Testis (tissue), 3 donors: ENCODE data around the gene FKBP2. TPM values are rescaled to one million over a fixed set of nuclear protein-coding genes. Genes with fewer than 3 reads are reported as not detected.

Source experiments
- DNase-seq: peaks from one replicate; pipeline ENCODE4 v3.0.0-alpha.2; 2019
- H3K27ac ChIP-seq, 2 donors: fragments of 200-600 bp; sonication (generic); one replicate each; pipeline ENCODE4 v1.5.1; 2019
- H3K27me3 ChIP-seq: fragments of 200-600 bp; sonication (generic); one replicate; pipeline ENCODE4 v1.5.1; 2019
- H3K36me3 ChIP-seq: fragments of 200-600 bp; sonication (generic); one replicate; pipeline ENCODE4 v1.5.1; 2017; ENCODE audit warnings: low read depth; ENCODE audit errors: missing control alignments
- H3K4me1 ChIP-seq: fragments of 200-600 bp; sonication (generic); one replicate; pipeline ENCODE4 v1.5.1; 2019
- H3K4me3 ChIP-seq, 2 donors: fragments of 200-600 bp; sonication (generic); one replicate each; pipeline ENCODE4 v1.5.1; 2017 to 2019
- H3K9me3 ChIP-seq: fragments of 200-600 bp; sonication (generic); one replicate; pipeline ENCODE4 v1.5.1; 2017
- POLR2A ChIP-seq: fragments of 450-650 bp; IDR thresholded peaks from one replicate; pipeline ENCODE4 v1.6.1; 2017; ENCODE audit warnings: antibody characterized with exemption, mild to moderate bottlenecking, moderate library complexity
- WGBS, 2 donors: methylation state at CpG; one replicate each; pipeline ENCODE4 v1.1.5; 2018; 5-methylcytosine and 5-hydroxymethylcytosine counted together
- intact Hi-C: fragments of 100-400 bp; cut with DNase I; formaldehyde crosslinking; loops from one replicate; pipeline ENCODE4 v1.15.1; 2023; ENCODE audit warnings: low total_unique reads
- polyA plus RNA-seq: library from polyadenylated mRNA; stranded (reverse); fragments of 350-450 nt; fragmentation: Illumina TruSeq; extraction: RNeasy Lipid Tissue Mini Kit (QIAGEN cat#74804); gene quantifications from one replicate; pipeline ENCODE4 v1.2.3, GENCODE V29; 2014; ENCODE audit warnings: low read depth, low replicate concordance; ENCODE audit not compliant: insufficient read depth
- total RNA-seq, 2 donors: library from RNA; depleted of rRNA; stranded (reverse); fragments of >200 nt; gene quantifications; one replicate each; pipeline ENCODE4 v1.2.3, GENCODE V29; 2016
- TF ChIP-seq, protein P1 (sequence below), 3 experiments: fragments of 450-650 bp in 2 of 3; fragments of 200-600 bp in 1 of 3; sonication (generic) in 1 of 3; IDR thresholded peaks; one replicate each; pipeline ENCODE4 v1.5.1; 2016 to 2019; ENCODE audit warnings: antibody characterized with exemption in 3 of 3, mild to moderate bottlenecking in 2 of 3, moderate library complexity in 1 of 3

FKBP2 gene
- total and polyA plus RNA-seq, 3 donors from 2014 or later, result 151 to 159 (median 159) TPM

DNA sequence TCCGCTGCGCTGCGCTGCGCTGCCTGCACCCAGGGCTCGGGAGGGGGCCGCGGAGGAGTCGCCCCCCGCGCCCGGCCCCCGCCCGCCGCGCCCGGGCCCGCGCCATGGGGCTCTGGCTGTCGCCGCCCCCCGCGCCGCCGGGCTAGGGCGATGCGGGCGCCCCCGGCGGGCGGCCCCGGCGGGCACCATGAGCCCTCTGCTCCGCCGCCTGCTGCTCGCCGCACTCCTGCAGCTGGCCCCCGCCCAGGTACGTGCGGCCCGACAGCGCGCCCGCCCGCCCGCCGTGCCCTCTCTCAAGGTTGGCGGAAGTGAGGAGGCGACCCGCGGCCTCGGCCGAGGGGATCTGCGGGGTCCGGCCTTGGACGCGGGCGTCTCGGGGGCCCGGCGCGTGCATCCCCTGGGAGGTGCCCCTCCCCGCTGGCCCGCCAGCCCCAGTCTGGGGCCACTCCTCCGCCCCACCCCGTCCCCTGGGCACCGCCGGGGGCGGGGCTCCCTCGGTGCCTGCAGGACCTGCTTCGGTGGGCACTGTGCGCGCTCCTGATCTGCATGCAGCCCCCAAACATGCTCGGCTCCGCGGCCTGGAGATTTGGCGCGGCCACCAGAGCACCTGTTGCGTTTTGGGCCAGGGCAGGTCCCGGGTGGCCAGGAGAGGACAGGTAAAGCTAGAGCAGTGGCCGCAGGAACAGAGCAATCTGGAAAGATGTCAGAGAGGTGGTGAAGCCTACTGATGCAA lies 6.1 kb upstream of the FKBP2 start:
- peak; percentile 39 for DNase-seq

DNA sequence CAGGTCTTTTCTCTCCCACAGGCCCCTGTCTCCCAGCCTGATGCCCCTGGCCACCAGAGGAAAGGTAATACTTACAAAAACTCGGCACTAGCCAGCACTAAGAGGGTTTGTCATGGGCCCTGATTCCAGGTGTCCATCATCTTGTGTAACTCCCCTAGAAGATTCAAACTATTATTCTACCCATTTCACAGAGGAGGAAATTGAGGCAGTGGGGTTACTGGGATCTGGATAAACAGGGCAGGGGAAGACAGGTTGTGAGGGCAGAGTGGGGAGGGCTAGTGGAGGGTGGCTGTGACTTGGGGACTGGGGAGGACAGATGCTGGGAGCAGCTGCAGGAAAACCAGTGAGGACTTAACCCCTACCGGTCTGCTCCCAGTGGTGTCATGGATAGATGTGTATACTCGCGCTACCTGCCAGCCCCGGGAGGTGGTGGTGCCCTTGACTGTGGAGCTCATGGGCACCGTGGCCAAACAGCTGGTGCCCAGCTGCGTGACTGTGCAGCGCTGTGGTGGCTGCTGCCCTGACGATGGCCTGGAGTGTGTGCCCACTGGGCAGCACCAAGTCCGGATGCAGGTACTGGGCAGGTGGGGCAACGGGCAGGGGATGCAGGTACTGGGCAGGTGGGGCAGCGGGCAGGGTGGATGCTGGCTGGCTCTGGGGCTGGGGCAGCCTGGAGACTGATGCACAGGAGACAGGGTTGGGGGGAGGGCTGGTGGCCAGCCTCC lies 5.3 kb upstream of the FKBP2 start:
- 80 to 86% methylated on average over 8 to 12 of the region's 12 CpGs for WGBS, 2 donors
- DNase-seq, result no peak
- intact Hi-C loops, result no loop called here
- Histone ChIP-seq H3K4me3 (peak overlapping the region in 1 of 2 donors; percentile 73), H3K27ac (peak overlapping the region in 1 of 2 donors; percentile 89), H3K9me3 (no peaks in the 10 kb centered on the region), H3K36me3 (no peaks in the 10 kb centered on the region), H3K27me3 (no peaks in the 10 kb centered on the region), H3K4me1 (peaks cover 29% of the 10 kb centered on the region)
- TF ChIP-seq POLR2A, result no peak

More for the DNA sequence above, 6.1 kb upstream of the FKBP2 start:
- 1 to 5% methylated on average over 19 to 47 of the region's 80 CpGs for WGBS, 2 donors
- Histone ChIP-seq H3K9me3 (no peaks in the 10 kb centered on the region), H3K27me3 (no peaks in the 10 kb centered on the region), H3K4me3 (peak overlapping the region; percentile 61 to 73), H3K36me3 (no peaks in the 10 kb centered on the region), H3K27ac (peak overlapping the region; percentile 77 to 89), H3K4me1 (peaks cover 23% of the 10 kb centered on the region)
- intact Hi-C loops, result no loop called here
- TF ChIP-seq POLR2A, result no peak
- TF ChIP-seq, protein P1, sequence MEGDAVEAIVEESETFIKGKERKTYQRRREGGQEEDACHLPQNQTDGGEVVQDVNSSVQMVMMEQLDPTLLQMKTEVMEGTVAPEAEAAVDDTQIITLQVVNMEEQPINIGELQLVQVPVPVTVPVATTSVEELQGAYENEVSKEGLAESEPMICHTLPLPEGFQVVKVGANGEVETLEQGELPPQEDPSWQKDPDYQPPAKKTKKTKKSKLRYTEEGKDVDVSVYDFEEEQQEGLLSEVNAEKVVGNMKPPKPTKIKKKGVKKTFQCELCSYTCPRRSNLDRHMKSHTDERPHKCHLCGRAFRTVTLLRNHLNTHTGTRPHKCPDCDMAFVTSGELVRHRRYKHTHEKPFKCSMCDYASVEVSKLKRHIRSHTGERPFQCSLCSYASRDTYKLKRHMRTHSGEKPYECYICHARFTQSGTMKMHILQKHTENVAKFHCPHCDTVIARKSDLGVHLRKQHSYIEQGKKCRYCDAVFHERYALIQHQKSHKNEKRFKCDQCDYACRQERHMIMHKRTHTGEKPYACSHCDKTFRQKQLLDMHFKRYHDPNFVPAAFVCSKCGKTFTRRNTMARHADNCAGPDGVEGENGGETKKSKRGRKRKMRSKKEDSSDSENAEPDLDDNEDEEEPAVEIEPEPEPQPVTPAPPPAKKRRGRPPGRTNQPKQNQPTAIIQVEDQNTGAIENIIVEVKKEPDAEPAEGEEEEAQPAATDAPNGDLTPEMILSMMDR (IDR thresholded peaks at IDR 0.05), result no peak

DNA sequence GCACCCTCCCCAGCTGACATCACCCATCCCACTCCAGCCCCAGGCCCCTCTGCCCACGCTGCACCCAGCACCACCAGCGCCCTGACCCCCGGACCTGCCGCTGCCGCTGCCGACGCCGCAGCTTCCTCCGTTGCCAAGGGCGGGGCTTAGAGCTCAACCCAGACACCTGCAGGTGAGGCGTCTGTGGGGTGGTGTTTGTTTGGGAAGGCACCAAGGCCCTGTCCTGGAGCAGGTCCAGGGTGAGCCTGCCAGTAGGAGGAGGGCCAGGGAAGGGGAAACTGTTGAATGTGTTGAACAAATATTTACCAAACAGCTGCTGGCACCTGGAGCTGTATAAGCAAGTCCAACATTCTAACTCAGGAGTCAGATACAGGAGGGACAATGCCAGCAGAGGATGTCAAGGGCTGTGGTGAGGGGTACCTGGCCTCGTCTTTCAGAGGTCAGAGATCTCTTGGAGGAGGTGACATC lies 3.4 kb upstream of the FKBP2 start:
- DNase-seq, result no peak
- no peaks in the 10 kb centered on the region for H3K27me3 ChIP-seq
- H3K27ac ChIP-seq, result no peak overlapping the region
- intact Hi-C loops, result no loop called here
- H3K36me3 ChIP-seq, result no peaks in the 10 kb centered on the region
- H3K9me3 ChIP-seq, result no peaks in the 10 kb centered on the region
- TF ChIP-seq, protein P1 (IDR thresholded peaks at IDR 0.05), result no peak
- no peak for TF ChIP-seq POLR2A
- H3K4me3 ChIP-seq, result no peak overlapping the region
- WGBS, 2 donors, result 68 to 76% methylated on average over 12 of the region's 12 CpGs
- H3K4me1 ChIP-seq, result peaks cover 32% of the 10 kb centered on the region

DNA sequence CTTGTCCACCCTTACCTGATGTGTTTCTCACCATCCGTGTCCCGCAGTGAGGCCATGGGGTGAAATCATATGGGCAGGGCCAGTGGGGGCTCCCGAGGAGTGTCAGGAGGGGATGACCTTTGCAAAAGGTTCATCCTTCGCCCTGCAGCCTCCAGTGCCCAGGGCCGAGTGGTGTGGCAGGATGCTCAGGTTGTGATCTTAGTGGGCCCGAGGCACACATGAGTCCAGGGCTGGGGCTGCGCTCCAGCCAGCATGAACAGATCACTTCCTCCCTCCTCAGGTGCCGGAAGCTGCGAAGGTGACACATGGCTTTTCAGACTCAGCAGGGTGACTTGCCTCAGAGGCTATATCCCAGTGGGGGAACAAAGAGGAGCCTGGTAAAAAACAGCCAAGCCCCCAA lies 2.8 kb upstream of the FKBP2 start:
- Histone ChIP-seq H3K27me3 (no peaks in the 10 kb centered on the region), H3K4me1 (peaks cover 37% of the 10 kb centered on the region), H3K4me3 (no peak overlapping the region), H3K9me3 (no peaks in the 10 kb centered on the region), H3K27ac (no peak overlapping the region), H3K36me3 (no peaks in the 10 kb centered on the region)
- WGBS, 2 donors, result 87% methylated on average over 9 of the region's 9 CpGs; no CpG with 5 or more reads in 1 of the 2 donors
- no peak for DNase-seq
- intact Hi-C loops, result no loop called here
- no peak for TF ChIP-seq POLR2A
- TF ChIP-seq, protein P1 (IDR thresholded peaks at IDR 0.05), result no peak

GRCh38 chr11:64238999-64239398 lies 1.9 kb upstream of the FKBP2 start:
- Histone ChIP-seq H3K4me1 (peaks cover 32% of the 10 kb centered on the region), H3K36me3 (no peaks in the 10 kb centered on the region)

More at GRCh38 chr11:64238999-64239398, 1.9 kb upstream of the FKBP2 start:
- Histone ChIP-seq H3K27ac (no peak overlapping the region), H3K4me3 (no peak overlapping the region), H3K9me3 (no peaks in the 10 kb centered on the region), H3K27me3 (no peaks in the 10 kb centered on the region)
- WGBS, 2 donors, result 76 to 78% methylated on average over 5 of the region's 5 CpGs
- intact Hi-C loops, result no loop called here
- DNase-seq, result no peak
- no peak for TF ChIP-seq POLR2A
- TF ChIP-seq, protein P1 (IDR thresholded peaks at IDR 0.05), result no peak
